Measurements from ENCODE around the gene SEPTIN5. TPM values are rescaled to one million over a fixed set of nuclear protein-coding genes. Genes with fewer than 3 reads are reported as not detected.

The SEPTIN5 gene
- total RNA-seq, 1 donor from 2014 or later, result 22.5 TPM

DNA sequence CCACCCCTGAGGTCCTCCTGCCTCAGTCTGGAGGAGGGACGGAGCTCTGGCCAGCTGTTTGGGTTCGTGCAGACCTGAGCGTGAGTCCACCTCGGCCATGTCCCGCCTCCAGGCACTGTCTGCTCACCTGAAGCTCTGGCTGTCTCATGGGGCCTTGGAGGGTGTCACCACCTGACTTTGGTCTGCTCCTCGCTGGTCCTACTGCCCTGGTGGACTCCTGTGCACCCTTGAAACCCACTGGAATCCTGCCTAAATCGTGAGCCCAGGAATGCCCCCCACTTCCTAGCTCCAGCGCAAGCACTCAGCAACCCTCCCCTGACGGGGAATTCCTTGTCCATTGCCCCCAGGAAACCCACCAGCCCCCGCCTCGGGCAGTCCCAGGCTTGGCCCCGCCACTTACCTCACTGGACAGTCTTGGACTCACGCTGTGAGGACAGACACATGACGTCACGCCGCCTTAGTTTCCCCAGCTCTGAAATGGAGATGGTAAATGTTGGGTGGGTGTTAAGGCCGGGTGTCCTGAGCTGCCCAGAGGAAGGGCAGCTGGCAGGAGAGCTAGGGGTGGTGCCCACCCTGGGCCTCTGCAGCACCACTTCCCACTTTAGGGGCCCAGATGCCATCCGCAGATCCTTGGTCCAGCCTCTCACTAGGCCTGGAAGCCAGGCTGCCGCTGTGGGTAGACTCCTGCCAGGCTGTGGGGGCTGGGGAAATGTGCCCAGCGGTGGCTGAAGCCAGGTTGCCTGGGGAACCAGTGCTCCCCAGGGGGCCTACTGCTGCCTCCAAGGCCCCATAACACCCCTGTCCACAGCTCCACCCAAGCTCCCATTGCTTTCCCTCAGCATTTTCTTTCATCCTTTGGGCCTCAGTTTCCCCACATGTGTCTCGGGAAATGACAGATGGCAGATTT lies 28.1 kb downstream of the SEPTIN5 start:
- intact Hi-C loops (cut with DNase I), result no loop called here
- ATAC-seq, result no peak
- DNase-seq (ENCODE audit: low spot score), result no peak

DNA sequence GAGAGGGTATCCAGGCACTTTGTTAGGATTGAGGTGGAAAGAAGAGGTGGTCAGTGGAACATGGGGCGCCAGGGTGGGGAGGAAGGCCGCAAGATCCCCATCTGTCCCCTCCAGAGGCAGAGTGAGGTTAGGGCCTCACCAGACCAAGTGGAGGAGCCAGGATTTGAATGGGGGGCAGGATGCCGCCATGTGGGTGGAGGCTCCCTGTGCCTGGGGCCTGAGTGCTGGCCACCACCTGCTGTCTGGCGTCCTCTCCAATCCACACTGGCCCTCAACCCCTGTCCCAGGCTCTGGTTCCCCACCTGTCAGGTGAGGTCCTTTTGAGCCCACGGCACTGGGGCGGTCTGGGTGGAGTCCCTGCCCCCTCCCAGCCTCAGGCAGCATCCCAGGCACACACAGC lies 28.8 kb downstream of the SEPTIN5 start:
- ATAC-seq (no peak), DNase-seq (ENCODE audit: low spot score) (no peak)
- intact Hi-C loops (cut with DNase I), result no loop called here

DNA sequence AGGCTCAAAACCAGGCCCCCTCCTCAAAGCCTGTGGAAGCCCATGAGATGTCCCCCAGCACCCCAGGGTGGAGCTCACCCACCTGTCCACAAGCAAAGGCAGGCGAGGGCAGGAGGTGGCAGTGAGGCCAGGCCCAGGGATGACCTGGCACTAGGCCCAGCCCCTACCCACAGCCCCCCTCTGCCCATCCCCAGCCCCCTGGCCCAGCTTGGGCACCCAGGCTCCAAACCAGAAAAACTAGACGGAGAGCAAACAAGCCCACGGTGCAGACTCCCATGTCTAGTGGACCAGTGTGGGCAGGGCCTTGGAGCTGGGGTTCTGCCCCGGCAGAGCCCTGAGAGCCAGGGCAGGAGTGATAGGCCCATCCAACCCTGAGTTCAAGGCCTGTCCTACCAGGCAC lies 29.3 kb downstream of the SEPTIN5 start:
- intact Hi-C loops (cut with DNase I), result no loop called here
- no peak for DNase-seq (ENCODE audit: low spot score)
- ATAC-seq, result no peak

DNA sequence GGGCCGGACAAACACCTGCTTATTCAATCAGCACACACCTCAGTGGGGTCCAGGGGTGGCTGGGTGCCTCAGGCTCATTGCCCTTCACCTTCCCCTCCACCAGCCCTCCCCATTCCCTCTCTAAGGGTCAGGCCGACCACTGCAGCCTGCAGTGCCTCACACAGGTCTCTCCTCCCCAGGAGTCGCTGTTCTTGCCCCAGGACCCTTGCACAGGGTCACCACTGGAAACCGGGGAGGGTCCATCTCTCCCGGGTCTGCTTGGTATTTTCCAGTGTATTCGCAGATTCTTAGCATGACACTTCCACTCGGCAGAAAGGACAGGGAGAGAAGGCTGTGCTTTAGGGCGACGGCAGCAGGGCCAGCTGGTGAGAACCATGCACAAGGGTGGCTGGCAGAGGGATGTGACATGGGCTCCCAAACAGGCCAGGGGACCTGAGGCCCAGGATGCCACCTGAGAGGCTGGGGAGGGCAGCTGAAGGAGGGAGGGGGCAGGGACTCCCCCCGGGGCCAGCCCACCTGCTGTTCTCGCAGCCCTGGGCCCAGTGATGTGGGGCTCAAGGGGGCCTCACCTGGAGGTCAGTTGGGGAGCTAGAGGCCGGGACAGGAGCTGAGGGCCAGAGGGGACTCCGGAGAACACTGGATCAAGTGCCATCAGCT lies 30.2 kb downstream of the SEPTIN5 start:
- DNase-seq (ENCODE audit: low spot score) (no peak), ATAC-seq (no peak)
- intact Hi-C loops (cut with DNase I), result no loop called here

DNA sequence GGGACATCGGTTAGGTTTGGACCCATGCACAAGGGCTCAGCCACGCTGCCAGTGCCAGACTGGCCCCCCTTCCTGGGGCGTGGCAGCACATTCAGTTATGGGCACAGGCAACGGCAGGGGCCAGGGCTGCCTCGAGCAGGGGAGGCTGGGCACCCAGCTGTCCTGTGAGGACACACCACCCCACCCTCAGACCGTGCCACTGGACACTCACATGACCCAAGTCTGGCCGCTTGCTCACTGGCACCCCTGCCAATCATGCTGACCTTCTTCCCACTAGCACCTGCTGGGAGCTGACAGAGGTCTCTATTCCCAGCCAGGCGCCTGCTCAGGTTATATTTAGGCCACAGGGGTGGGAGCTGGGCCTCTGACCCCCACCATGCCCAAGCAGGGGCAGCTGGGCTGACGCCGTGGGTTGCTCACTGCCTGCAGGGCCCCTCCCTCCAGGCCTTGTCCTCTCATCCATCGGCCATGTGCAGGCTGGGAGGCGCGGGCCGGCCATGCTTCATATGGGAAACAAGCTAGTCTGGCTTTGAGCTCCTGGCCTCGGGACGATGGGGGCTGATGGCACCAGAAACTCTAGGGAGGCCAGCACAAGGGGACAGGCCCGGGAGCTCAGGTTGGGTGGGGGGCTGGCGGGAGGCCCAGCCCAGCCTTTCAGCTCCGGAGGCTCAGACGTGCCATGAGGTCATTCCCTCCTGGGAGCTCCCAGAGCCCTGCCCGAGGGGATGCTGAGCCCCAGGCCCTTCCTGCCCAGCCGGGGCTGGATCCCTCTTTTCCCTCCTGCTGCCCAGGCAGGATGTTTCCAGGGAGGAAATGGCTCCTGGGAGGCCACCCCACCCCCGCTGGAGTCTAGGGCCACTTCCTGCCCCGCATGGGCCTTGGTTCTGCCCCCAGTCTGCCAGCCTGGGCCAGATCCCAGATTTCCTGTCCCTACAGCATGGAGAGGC lies 31.1 kb downstream of the SEPTIN5 start:
- DNase-seq (ENCODE audit: low spot score), result no peak
- intact Hi-C loops (cut with DNase I), result no loop called here
- no peak for ATAC-seq

DNA sequence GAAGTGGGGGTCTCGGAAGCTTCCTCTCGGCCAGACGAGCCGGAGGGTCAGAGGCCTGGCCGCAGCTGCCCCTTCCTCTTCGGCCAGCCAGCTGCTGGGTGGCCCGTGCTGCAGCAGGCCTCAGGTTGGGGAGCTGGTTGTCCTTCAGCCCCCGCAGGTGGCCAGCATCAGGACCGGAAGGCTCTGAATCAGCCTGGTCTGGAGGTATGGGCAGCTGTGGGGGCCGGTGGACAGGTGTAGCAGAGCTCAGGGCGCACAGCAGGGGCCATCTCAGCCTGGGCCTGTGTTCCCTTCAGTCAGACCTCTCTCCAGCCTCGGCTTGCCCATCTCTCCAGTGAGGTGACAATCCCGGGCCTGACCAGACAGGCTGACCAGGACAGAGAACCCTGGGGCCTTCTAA lies 32.4 kb downstream of the SEPTIN5 start:
- ATAC-seq, result no peak
- intact Hi-C loops (cut with DNase I), result no loop called here
- no peak for DNase-seq (ENCODE audit: low spot score)

DNA sequence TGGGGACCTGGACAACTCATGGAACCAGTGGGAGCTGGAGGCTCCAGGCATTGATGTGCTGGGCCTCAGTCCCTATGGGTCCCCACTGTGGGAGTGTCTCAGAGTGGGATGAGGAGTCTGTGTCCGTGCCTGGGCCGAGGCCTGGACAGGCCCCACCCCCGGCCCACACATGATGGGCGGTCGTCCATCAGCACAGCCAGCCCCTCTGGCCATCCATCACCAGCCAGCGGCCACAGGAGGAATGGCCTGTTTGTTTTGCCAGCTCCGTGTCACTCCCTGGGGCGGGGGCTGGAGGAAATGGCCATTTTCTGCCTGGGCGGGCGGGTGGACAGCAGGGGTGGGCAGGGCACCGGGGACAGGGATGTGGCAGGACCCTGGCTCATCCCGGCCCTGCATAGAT lies 33.2 kb downstream of the SEPTIN5 start:
- intact Hi-C loops (cut with DNase I), result no loop called here
- ATAC-seq, result no peak
- DNase-seq (ENCODE audit: low spot score), result no peak

DNA sequence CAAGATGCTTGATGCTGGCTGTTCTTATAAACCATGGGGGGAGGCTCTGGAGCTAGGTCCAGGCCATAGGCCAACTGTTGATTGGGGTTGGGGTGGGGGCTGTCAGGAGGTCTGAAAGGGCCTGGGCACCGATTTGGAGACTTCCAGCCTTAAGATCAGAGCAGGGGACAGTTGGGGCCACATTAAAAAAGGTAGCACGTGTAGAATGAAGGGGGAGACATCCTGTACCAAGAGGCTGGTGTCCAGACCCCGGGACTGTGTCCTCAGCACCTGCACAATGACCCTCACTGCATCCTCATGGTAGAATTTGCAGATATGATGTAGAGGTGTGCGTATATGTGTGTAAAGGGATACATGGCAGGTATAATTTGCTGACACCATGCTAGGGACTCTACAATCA lies 33.8 kb downstream of the SEPTIN5 start:
- intact Hi-C loops (cut with DNase I), result no loop called here
- DNase-seq (ENCODE audit: low spot score) (no peak), ATAC-seq (no peak)

DNA sequence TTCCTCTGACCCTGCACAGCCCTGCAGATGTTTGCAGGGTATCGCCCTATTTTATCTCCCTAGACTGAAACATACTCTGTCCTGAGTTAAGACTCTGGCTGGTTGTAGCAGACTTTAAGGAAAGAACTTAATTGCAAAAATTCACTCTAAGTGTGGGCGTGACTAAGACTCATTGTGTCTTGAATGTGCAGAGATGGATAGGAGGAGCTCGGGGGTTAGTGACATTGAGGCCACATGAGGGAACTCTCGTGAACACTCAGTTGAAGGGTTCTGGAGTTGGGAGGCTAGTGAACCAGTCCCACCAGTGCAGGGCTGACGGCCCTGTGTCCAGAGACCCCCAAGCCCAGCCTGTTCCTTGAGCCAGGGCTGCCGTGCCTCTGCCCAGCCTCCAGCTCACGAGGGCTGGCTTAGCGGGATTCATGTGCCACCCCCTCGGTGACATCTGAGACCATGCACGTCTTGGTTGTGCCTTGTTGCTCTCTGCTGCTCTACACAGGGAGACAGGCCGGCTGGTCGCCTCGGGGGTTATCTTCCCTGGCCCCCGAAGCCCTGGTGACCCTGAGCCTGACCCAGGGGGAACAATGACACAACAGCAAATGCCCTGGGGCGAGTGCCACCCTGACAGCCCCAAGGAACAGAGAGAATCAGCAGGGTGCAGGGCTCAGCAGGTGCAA lies 34.8 kb downstream of the SEPTIN5 start:
- intact Hi-C loops (cut with DNase I), result no loop called here
- no peak for ATAC-seq
- no peak for DNase-seq (ENCODE audit: low spot score)

DNA sequence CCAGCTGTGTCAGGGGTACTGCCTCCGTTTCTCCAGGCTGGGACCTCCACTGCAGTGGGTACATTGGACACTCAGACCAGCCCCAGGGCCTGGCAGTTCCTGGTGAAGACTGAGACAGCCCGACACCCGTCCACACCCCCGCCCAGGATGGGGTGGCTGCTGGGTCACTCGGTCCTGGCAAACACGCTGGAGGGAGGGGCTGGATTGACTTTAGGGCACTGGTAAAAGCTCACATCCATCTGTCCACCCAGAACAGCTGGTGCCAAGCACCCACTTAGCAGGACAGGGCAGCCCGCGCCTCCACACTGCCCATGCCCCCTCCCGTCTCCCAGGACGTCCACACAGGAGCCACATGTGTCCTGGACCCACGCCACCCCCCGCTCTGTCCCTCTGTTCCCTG lies 35.6 kb downstream of the SEPTIN5 start:
- no peak for DNase-seq (ENCODE audit: low spot score)
- intact Hi-C loops (cut with DNase I), result no loop called here
- no peak for ATAC-seq

DNA sequence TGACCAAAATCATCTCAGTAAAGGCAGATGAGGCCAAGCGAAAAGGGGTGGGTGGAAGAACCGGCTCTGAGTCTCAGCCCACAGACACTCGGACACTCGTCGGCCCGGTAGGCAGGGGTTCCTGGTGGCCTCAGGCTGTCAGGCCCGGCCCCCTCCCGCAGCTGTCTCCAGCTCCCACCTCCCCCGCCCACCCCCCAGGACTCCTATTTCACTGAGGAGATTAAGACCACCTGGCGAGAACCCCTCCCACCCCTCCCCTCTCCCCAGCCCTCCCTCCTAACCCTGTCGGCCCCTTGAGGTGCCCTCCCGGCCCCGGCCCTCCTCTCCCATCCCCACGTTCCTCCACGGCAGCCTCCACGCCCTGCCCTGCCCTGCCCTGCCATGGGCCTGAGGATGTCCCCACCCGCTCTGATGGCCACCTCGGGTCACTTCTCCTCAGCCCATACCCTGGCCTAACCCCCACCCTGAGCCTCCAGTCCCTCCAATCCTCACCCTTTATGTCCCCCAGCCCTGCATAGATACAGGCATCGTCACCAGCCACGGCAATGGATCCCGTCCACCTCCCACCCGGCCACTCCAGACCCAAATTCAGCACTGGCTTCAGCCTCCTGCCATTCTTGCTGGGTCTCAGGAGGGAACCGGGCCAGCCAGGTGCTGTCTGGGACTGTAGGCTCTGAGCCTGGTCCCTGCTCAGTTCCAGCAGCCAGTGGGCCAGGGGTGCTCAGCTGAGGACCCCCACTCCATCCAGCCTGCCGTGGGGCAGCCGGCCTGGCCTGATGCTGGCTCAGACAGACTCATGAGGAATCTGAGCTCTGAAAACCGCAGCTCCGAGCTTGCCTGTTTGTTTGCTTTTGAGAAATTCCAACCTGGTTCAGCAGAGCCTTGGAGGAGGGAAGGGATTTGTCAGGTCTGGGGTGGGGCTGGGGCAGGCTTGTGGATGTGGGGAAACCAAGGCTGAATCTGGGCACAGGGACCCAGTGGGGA lies 36.5 kb downstream of the SEPTIN5 start:
- ATAC-seq, result no peak
- DNase-seq (ENCODE audit: low spot score), result no peak
- intact Hi-C loops (cut with DNase I), result no loop called here

DNA sequence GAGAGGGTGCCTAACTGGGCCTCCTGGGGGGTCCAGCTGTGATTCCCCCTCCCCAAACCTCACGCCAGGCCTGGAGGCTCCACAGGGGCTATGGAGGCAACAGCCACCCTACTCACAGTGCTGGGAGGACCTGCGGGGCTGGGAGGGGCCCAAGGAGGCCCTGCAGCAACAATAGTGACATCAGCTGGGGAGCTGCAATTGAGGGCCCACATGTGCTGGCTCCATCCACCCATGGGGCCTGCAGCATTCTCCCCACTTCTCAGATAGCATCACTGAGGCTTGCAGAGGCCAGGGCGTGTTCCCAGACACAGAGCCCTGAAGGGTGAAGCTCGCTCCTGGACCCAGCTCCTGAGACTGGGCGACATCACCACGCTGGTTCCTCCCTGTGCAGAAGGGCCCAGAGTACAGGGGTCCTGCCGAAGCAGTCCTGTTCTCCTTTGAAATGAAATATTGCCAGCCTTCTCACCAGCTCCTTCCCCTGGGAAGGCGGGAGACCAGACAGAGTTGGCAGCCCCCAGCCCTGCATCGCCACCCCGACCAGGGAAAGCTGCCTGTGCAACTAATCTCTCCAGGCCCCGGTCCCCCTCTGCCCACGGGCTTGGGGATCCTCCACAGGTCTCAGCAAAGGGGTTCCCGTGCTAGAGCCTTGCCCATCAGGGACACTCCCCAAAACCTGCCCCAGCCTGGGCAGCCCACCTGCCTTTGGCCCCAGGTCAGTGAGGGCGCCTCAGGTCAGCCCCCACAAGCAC lies 37.4 kb downstream of the SEPTIN5 start:
- DNase-seq (ENCODE audit: low spot score) (no peak), ATAC-seq (no peak)
- intact Hi-C loops (cut with DNase I), result no loop called here

DNA sequence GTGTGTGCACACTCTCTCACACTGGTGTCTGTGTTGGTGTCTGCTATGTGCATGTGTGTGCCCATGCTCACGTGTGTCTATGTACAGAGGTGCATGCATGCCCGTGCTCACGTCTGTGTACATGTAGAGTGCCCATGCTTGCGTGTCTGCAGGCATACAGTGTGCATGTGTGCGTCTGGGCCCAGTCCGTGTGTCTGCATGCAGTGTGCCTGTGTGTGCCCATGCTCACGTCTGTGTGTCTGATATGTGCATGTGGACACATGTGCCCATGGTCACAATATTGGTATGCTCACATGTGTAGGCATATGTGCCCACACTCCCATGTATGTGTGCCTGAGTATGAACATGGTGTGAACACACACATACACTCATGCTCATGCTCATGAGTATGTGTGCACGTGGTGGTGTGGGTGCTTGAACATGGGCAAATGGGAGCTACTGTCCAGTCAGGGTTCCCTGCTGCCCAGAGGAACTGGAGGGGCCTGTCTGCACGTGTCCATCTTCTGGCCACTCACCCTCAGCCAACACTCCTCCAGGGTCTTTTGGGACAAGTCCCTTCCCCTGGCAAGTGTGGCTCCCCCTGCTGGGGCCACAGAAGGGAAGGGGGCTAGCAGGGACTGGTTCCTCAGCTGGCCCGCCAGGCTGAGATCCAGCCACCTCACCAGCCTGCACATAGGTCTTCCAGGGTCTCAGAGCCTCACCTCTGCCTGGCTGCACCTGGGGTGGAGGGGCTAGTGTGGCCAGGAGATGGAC lies 39.0 kb downstream of the SEPTIN5 start:
- intact Hi-C loops (cut with DNase I), result no loop called here
- ATAC-seq (no peak), DNase-seq (ENCODE audit: low spot score) (no peak)

DNA sequence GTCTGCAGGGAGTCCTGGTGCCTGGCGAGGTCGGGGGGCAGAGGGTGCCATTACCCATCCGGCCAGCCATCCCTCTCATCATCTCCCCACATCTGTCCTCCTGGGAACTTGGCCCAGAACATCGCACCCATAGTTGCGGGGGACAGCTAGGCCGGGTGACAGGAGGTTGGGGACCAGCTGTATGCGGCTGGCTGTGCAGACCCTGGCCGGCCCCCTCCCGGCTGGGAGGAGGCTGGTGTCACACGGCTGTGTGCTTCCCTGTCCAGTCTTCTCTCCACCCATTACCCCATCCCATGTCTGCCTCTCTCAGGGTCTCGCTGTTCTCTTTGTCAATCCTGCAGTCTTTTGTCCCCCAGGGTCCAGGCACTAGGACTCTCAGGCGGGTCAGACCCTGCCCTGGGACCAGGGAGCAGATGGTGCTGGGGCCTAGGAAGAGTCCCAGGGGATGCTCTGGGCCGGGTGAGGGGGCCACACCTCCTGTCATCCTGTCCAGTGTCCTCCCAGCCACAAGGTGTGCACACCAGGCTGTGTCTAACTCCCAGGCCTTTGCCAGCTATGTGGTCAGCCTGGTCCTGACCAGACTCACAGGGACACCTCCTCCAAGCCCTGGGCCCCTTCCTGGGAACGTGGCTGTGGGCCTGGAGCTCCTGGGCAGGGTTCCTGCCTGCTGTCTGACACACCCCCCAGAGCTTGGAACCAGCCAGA lies 39.8 kb downstream of the SEPTIN5 start:
- intact Hi-C loops (cut with DNase I), result no loop called here

DNA sequence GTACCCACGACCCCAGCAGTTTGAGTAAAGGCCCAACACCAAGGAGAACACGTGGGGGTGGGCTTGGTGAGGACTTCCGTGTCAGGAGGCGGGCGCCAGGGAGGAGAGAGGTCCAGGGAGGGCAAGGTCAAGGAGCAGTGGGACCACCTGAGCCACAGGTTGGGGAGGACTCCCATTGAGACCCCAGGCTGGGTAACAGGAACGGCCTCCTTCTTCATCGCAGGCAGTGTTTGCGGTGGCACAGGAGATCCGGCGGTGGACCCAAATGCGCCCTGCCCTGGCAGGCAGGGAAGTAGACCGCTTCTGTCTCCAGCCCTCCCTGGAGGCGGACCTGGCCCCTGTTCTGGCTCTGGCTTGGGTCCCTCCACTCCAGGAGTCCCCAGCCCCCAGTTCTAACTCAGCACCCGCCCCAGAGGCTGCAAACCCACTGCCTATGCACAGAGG lies 40.4 kb downstream of the SEPTIN5 start:
- intact Hi-C loops (cut with DNase I), result no loop called here
- ATAC-seq, result no peak
- no peak for DNase-seq (ENCODE audit: low spot score)

More for the DNA sequence above, 39.8 kb downstream of the SEPTIN5 start:
- ATAC-seq (no peak), DNase-seq (ENCODE audit: low spot score) (no peak)

DNA sequence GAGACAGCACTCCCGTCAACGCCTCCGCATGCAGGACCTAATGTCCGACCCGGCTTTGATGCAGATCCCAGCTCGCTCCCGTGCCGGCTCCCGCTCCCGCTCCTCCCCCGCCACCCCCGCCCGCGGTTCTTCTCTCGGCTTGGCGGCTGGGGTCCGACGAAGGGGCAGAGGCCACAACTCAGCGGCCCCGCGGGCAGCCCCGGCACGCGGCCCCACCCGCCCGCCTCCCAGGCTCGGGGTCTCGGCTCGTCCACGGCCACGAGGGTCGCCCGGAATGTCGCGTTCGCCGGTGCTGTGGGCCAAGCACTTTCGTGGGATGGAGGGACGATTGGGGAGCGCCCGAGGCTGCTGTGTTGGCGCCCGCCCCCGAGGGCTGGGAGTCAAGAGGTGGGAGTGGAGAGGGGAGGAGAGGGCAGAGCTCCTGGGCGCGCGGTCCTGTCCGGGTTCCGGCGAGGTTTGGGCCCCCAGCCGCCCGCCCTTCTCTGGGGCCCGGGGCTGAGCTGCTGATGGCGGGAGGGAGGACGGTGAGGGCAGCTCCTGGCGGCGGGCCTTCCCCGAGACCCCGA lies 40.9 kb downstream of the SEPTIN5 start:
- DNase-seq (ENCODE audit: low spot score) (no peak), ATAC-seq (no peak)
- intact Hi-C loops (cut with DNase I), result no loop called here

All from sciatic nerve (tissue), 2 donors.